ENCODE results near the gene ATG10.
"Not testable (repeated sequence)": the region's sequence is repeated elsewhere in the genome, so short reads cannot be mapped to it uniquely, and the experiment has no call there.

The ATG10 gene

DNA sequence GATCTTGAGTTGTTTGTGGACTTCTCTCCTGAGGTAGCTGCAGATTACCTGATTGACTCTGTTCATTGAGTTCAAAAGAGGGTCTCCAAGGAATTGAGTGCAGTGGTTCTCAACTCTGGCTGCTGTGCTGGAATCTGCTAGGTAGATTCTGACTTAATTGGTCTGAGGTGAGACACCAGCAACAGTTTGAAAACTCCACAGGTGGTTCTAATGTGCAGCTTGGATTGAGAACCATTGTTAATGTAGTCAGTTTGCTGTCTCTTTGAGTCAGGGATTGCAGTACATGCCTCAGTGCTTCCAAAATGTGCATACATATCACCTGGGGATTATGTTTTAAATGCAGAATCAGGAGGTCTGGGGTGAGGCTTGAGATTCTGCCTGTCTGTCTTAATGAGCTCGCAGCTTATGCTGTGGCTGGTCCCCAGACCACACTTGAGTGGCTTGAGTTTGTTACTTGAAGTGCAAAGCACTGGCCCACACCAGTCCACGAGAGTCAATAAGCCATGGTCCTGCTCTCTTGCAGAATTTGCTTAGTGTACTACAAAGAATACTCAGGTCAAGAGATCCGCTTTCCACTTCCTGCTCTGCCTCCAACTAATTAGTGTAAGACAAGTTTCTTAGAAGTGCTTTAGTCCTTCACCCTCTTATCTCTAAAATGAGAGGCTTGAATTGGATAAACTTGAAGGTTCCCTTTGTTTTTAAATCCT, 82.3 kb downstream of the ATG10 start:
- no peak for DNase-seq (ENCODE audit: low read depth, low spot score)

DNA sequence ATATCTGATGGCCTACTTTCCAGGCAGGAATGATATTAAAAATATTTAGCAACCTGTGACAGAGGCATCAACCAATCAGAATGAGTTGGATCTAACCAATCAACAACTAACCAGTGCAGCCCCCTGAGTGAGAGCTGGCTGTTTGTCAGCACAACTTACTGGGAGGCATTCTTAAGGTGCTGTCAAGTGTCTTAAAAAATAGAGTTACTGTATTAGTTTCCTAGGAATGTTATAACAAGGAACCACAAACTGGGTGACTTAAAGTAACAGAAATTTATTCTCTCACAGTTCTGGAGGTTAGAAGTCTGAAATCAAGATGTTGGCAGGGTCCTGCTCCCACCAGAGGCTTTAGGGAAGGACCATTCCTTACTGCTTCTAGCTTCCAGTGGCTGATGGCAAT, 85.2 kb downstream of the ATG10 start:
- no peak for DNase-seq (ENCODE audit: low read depth, low spot score)

GRCh38 chr5:82058710-82059109, 86.9 kb downstream of the ATG10 start:
- no peak for DNase-seq (ENCODE audit: low read depth, low spot score)

DNA sequence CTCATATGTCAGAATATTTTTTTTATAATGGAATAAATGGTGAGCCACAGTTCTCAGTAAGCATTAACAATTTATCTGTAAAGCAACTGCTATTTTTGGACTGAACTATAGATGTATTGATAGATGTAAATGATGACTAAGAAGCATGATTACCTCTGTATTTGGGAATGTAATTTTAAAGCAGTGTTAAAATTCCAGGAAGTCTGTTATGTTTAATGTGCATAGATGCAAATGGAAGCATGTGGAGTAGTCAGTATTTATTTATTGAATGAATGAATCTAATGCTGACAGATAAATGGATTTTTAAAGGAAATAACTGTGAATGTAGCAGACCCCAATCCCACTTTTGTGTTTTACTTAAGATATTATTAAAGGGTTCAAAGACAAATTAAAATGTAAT, 95.0 kb downstream of the ATG10 start:
- no peak for DNase-seq (ENCODE audit: low read depth, low spot score)

GRCh38 chr5:82068042-82068441, 96.2 kb downstream of the ATG10 start:
- DNase-seq (ENCODE audit: low read depth, low spot score) = not testable (repeated sequence)

- no peak for DNase-seq (ENCODE audit: low read depth, low spot score)
These were observed 96.9 kb downstream of the ATG10 start for GRCh38 chr5:82068723-82069122.

- DNase-seq (ENCODE audit: low read depth, low spot score) = no peak
These were observed 100.3 kb downstream of the ATG10 start for GRCh38 chr5:82072138-82072537.

DNA sequence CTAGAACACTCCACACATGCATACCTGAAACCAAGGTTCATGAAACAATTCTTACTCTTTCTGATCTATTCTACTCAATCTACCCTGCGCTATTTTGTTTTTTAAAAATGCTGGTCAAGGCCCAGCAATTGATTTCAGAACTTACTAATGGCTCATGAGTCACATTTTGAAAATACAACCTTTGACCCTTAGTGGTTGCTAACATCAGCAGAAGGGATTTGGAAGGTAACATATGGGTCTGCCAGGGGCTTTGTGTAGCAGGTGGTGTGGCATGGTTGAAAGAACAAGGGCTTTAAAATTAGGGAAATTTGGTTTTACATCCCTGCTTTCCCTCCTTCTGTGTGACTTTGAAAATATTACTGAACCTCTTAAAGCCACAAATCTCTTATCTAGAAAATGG, 101.4 kb downstream of the ATG10 start:
- no peak for DNase-seq (ENCODE audit: low read depth, low spot score)

GRCh38 chr5:82074950-82075349, 103.1 kb downstream of the ATG10 start:
- DNase-seq (ENCODE audit: low read depth, low spot score) = no peak

DNA sequence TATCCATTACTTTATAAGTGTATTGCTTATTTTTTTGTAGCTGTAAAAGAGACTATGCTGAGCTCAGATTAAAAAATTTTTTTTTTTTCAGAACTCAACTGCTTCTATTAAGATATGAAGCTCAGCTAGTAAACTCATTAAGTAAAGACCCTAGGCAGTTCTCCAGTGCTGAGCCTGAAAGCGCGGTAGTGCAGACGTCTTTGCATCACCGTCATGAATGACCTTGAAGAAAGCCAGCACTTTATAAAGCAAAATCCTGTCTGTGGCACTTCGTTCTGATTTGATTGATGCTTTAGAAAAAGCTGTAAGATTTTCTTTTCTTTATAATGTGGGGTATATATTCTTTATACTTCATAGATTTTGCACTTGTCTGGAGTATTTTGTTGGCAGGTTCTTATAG, 105.7 kb downstream of the ATG10 start:
- no peak for DNase-seq (ENCODE audit: low read depth, low spot score)

GRCh38 chr5:82091617-82092016, 119.8 kb downstream of the ATG10 start:
- DNase-seq (ENCODE audit: low read depth, low spot score) = no peak

DNA sequence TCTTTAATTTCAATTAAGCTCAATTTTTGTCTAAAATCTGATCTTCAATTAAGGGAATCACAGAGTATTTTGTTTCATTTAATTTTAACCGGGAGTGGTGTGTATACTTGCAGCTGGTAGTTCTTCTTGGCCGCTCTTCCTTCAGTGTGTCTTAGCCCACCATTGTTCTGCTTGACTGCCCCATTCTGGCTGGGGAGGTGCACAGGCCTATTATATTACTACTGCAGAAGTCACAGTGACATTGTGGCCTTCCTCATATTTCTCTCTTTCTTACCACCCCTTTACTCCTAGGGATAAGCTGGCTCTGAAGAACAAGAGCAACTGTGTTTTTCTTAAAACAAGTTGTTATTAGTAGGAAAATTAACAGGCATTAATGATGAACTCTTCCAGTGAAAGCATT, 123.7 kb downstream of the ATG10 start:
- DNase-seq (ENCODE audit: low read depth, low spot score) = no peak

GRCh38 chr5:82096249-82096648, 124.4 kb downstream of the ATG10 start:
- DNase-seq (ENCODE audit: low read depth, low spot score) = no peak

GRCh38 chr5:82100303-82101077, 128.7 kb downstream of the ATG10 start:
- no peak for DNase-seq (ENCODE audit: low read depth, low spot score)

DNA sequence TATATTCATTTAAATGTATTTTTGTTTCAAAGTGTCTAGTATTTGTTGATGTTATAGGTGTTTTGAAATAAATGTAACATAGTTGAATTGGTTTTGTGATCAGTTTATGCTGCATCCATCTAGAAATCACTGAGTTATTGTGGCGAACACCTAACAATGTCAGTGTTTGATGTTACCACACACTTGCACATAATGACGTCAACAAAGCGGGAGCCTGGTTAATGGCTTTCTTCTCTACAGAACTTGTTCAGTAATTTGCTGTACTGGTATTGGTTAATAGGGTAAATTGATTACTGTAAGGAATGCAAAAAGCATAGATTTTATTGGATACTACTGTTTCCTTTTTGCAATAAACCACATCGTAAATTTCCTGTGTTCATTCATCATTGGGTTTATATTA, 133.0 kb downstream of the ATG10 start:
- DNase-seq (ENCODE audit: low read depth, low spot score) = no peak

DNA sequence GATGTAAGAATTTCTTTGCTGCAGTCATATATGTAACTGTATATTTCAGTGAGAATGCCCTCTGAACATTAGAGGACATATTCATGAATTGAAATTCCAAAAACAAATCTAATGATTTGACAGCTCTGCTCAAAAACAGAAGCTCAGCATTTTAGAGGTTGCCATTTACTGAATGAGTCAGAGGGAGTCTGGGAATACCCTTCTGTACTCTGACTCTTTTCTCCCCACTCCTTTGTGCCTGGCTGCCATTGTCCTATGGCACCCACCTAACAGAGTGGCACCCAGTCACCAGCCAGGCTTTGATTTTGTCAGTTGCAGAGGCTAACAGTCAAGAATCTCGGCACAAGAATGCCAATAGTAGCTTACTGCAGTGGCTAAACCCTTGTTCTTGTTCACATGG, 133.6 kb downstream of the ATG10 start:
- no peak for DNase-seq (ENCODE audit: low read depth, low spot score)

DNA sequence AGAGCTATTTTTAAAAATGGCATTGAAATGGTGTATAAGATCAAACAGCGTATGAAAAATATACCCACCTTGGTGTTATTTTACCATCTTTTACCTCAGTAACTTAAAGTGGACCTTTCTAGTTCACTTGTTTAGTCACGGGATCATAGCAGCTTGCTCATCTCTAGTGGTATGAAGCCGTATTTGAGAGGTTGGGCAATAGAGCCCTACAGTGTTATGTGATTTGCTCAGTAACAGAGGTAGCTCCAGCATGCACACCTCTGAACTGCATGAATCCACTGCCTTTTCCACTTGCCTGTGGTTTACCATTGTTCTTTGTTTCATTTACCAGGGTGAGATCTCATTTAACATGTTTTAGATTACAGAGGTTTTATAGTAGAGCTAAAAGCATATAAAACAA, 134.4 kb downstream of the ATG10 start:
- no peak for DNase-seq (ENCODE audit: low read depth, low spot score)

DNA sequence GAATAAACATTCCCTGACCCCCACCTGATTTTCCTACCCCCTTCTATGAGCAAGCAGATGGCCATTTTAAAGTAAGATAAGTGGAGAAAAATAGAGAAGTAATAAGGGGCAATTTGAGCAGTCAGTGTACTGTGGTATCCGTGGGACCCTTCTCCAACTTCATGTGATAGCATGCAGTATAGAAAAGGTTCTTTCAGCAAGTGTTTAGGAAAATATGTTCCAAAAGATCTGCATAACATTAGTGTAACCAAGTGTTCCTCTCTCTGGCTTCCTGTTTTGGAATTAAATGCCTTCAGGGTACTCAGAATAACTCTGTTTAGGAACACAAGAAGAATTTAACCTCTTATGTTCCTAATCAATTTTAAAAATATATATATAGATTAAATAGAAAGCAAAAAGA, 134.9 kb downstream of the ATG10 start:
- DNase-seq (ENCODE audit: low read depth, low spot score) = no peak

DNA sequence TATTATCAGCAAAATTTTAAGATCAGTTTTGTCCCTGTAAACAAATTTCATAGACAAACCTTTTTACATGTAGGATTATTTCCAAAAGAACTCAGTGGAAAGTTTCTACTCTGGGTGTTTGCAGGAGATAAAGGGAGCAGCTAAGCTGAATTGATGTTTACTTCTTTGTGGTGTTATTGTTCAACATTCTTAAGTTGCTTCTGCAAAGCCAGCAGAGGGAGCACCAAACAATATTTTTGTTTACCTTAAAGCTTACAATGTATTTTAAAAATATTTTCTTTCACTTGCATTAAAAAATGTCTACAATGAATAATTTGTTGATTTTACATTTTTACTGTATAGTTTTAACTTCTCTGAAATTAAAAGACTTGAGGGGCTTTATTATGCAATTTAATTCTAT, 135.4 kb downstream of the ATG10 start:
- no peak for DNase-seq (ENCODE audit: low read depth, low spot score)

DNA sequence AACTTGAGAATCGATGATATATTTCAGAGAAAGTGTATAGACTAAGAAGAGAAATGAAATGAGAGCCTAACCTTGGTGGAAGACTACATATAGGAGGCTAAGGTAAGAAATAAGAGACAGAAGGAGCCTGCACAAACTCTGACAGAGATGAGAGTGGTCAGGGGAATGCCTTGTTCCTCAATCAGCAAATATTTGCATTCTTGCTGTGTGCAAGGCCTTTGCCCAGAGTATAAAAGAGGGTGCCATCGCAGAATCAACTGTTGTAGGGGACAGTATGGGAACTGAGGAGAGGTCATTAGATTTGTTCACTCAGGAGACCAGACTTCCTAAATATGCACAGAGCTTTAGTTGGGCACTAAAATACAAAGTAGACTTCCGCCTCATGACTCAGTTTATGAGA, 137.2 kb downstream of the ATG10 start:
- DNase-seq (ENCODE audit: low read depth, low spot score) = no peak

DNA sequence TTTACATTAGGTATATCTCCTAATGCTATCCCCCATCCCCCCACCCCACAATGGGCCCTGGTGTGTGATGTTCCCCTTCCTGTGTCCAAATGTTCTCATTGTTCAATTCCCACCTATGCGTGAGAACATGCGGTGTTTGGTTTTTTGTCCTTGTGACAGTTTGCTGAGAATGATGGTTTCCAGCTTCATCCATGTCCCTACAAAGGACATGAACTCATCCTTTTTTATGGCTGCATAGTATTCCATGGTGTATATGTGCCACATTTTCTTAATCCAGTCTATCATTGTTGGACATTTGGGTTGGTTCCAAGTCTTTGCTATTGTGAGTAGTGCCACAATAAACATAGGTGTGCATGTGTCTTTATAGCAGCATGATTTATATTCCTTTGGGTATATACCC, 138.1 kb downstream of the ATG10 start:
- not testable (repeated sequence) for DNase-seq (ENCODE audit: low read depth, low spot score)

DNA sequence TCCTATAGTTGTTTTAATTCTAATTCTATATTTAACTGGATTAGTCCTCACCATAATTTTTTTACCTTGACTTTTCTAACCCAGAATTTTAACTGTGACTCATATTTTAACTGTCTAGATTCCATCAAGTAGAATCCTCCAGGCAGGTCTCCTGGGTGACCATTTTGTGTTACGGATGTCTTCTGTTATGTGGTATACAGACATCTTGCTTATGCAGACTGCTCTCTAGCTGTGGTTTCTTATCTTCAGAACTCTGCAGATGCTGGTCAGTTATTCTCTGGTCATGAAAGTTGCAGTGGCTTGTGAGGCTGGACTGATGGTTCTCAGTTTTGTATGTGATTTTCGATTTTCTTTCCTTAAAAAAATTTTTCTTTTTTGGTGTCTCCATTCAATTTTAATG, 139.4 kb downstream of the ATG10 start:
- no peak for DNase-seq (ENCODE audit: low read depth, low spot score)

GRCh38 chr5:82115858-82116257, 144.0 kb downstream of the ATG10 start:
- DNase-seq (ENCODE audit: low read depth, low spot score) = no peak

All from smooth muscle cell of the brain vasculature (primary cell).